Calu3 (cell line): ENCODE measurements around the gene CCDC28B. TPM values are rescaled to one million over a fixed set of nuclear protein-coding genes. Genes with fewer than 3 reads are reported as not detected.

ENCODE experiments used
- BruUV-seq: library from RNA; stranded (reverse); fragments of 400-500 nt; replicated peaks from 2 replicates; lab custom pipeline; 2021; lab: Mats Ljungman, UMichigan
- CTCF ChIA-PET: fragments of 300-600 bp; sonication (Branson Sonifier 250); formaldehyde crosslinking; loops from one replicate; lab custom pipeline; 2022; ENCODE audit warnings: antibody characterized with exemption; lab: Charles Lee
- DNase-seq: peaks from one replicate; pipeline ENCODE4 v3.0.0; 2022
- H3K27ac Mint-ChIP-seq: one replicate; pipeline ENCODE4 v1.8.0; 2022; ENCODE audit warnings: mixed read lengths; ENCODE audit not compliant: unreplicated experiment
- H3K27me3 Mint-ChIP-seq: one replicate; pipeline ENCODE4 v1.8.0; 2022; ENCODE audit warnings: mixed read lengths; ENCODE audit not compliant: unreplicated experiment
- H3K36me3 Mint-ChIP-seq: one replicate; pipeline ENCODE4 v1.8.0; 2022; ENCODE audit warnings: mild to moderate bottlenecking, moderate library complexity, mixed read lengths; ENCODE audit not compliant: insufficient read depth, unreplicated experiment
- H3K4me1 Mint-ChIP-seq: one replicate; pipeline ENCODE4 v1.8.0; 2022; ENCODE audit warnings: mild to moderate bottlenecking, low read depth, mixed read lengths; ENCODE audit not compliant: unreplicated experiment
- H3K4me3 Mint-ChIP-seq: one replicate; pipeline ENCODE4 v1.8.0; 2022; ENCODE audit warnings: mild to moderate bottlenecking, low read depth, moderate library complexity, mixed read lengths; ENCODE audit not compliant: unreplicated experiment
- H3K9me3 Mint-ChIP-seq: one replicate; pipeline ENCODE4 v1.8.0; 2022; ENCODE audit warnings: low read depth, mixed read lengths; ENCODE audit not compliant: unreplicated experiment
- intact Hi-C: fragments of 100-400 bp; cut with micrococcal nuclease; formaldehyde crosslinking; loops from one replicate; pipeline ENCODE4 v1.10.0; 2022; ENCODE audit not compliant: unreplicated experiment
- total RNA-seq: library from RNA; stranded (reverse); gene quantifications from 2 replicates; pipeline ENCODE4 v1.2.3, GENCODE V29; 2022
- TF ChIP-seq, protein P1 (sequence below): fragments of 200-600 bp; IDR thresholded peaks from one replicate; pipeline ENCODE4 v1.8.0; 2022; ENCODE audit warnings: antibody characterized with exemption; ENCODE audit not compliant: unreplicated experiment

Gene CCDC28B
- total RNA-seq, 1 experiment from 2014 or later = 8.2 TPM

DNA sequence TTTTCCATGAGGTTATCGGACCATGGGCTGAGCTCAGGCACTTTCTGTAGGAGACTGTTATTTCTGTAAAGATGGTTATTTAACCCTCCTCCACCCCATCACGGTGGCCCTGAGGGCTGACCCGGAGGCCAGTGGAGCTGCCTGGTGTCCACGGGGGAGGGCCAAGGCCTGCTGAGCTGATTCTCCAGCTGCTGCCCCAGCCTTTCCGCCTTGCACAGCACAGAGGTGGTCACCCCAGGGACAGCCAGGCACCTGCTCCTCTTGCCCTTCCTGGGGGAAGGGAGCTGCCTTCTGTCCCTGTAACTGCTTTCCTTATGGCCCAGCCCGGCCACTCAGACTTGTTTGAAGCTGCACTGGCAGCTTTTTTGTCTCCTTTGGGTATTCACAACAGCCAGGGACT is 2.6 kb upstream of the CCDC28B start:
- no TSS peak for BruUV-seq
- Mint-ChIP-seq H3K27ac (no peak overlapping the region), H3K36me3 (peaks cover 75% of the 10 kb centered on the region), H3K4me3 (no peak overlapping the region), H3K9me3 (no peaks in the 10 kb centered on the region), H3K27me3 (no peaks in the 10 kb centered on the region), H3K4me1 (peaks cover 16% of the 10 kb centered on the region)
- no peak for DNase-seq
- intact Hi-C loops = no loop called here
- CTCF ChIA-PET = interaction anchor here (1.0 kb wide), 1 partner anchor 36 kb away, joined by 3 read pairs; no protein-coding TSS in a partner anchor
- TF ChIP-seq, protein P1, sequence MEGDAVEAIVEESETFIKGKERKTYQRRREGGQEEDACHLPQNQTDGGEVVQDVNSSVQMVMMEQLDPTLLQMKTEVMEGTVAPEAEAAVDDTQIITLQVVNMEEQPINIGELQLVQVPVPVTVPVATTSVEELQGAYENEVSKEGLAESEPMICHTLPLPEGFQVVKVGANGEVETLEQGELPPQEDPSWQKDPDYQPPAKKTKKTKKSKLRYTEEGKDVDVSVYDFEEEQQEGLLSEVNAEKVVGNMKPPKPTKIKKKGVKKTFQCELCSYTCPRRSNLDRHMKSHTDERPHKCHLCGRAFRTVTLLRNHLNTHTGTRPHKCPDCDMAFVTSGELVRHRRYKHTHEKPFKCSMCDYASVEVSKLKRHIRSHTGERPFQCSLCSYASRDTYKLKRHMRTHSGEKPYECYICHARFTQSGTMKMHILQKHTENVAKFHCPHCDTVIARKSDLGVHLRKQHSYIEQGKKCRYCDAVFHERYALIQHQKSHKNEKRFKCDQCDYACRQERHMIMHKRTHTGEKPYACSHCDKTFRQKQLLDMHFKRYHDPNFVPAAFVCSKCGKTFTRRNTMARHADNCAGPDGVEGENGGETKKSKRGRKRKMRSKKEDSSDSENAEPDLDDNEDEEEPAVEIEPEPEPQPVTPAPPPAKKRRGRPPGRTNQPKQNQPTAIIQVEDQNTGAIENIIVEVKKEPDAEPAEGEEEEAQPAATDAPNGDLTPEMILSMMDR = no peak

DNA sequence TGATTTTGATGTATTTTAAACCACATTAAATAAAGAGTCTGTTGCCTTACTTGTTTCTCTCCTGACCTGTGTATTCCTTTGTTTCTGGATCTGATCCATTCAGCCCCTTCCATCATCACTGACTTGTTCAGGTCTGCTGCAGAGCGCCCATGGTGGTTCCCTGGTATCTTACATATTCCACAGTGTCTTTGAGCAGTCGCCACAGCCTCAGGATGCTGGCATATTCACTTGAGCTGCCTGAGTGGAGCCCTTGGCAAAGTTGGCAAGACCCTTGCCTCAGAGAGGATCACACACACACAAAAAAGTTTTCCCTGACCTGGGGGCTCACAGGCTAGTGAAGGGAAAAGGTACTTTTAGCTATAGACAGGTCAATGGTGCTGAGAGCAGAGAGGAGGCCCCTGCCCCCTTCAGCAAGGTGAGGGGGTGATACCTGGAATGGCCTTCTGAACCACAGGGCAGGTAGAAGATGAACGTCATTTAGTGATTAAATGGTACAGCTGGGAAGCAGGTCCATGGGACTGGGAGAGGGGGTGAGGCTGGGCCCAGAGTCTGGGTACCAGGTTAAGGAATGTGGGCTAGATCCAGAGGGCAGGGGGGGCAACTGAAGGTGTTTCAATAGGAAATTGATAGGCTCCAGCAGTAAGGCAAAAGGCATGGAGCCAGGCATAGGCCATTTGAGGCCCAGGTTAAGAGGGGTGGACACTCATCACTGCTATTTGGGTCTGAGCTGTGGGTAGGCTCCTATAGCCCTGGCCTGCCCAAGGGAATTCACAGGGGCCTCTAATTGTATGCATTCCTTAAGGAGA is 2.0 kb upstream of the CCDC28B start:
- Mint-ChIP-seq H3K4me1 (peaks cover 16% of the 10 kb centered on the region), H3K9me3 (no peaks in the 10 kb centered on the region), H3K36me3 (peaks cover 71% of the 10 kb centered on the region), H3K27me3 (no peaks in the 10 kb centered on the region), H3K4me3 (no peak overlapping the region), H3K27ac (no peak overlapping the region)
- TF ChIP-seq, protein P1 = no peak
- intact Hi-C loops = no loop called here
- DNase-seq = no peak
- CTCF ChIA-PET = interaction anchor here (0.5 kb wide), 1 partner anchor 201 kb away, joined by 3 read pairs; no protein-coding TSS in a partner anchor
- no TSS peak for BruUV-seq

DNA sequence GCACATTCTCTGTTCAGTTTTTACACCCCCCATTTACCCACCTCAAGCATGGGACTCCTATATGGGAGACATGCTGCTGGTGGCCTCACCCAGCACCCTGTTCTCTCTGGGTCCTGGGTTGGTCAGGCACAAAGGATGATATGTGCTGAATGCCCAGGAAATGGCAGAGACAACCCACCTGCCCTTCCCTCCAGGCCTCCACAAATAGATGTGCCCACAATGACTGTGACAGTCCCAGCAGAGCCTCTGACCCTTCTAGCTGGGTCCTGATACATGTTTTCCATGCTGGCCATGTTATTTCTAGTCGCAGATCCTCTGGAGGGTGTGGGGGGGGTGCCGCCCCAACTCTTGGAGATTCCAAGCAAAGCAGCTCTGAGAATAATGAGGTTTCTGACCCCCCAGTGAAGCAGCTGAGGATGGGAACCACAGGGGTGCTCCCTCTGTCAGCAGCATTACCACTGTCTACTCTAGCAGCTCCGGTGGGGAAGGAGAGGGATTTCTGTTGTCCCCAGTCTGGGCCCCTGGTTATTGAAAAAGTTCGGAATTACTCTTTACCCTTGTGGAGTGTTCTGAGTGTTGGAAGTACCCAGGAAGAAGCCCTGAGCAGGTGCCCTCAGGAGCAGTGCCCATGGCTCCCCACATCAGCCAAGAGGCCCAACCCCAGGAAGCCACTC is 1.2 kb upstream of the CCDC28B start:
- no TSS peak for BruUV-seq
- Mint-ChIP-seq H3K4me3 (no peak overlapping the region), H3K27ac (no peak overlapping the region), H3K27me3 (no peaks in the 10 kb centered on the region), H3K9me3 (no peaks in the 10 kb centered on the region), H3K4me1 (peaks cover 16% of the 10 kb centered on the region), H3K36me3 (peaks cover 66% of the 10 kb centered on the region)
- TF ChIP-seq, protein P1 = no peak
- intact Hi-C loops = no loop called here
- DNase-seq = no peak
- CTCF ChIA-PET = interaction anchor here (0.5 to 0.6 kb wide), 3 partner anchors 75 to 201 kb away, joined by 3 to 4 read pairs (median 3); no protein-coding TSS in a partner anchor

DNA sequence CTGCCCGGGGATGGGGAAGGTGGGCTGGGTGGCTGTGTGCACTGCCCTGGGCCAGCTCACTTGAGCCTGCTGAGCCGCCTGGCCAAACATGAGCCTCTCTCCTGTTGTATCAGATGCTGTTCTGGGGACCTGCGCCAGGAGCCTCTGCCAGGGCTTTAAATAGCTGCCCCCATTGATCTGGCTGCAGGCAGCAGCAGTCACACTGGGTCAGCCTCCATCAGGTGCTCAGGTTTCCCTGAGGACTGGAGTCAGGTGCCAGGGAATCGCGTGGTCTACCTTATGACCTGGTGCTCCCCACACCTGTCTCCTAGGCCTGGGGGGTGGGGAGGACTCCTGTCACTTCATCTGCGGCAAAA is 700 bp upstream of the CCDC28B start:
- TF ChIP-seq, protein P1 = no peak
- Mint-ChIP-seq H3K4me3 (peak overlapping the region; percentile 78), H3K27me3 (no peaks in the 10 kb centered on the region), H3K4me1 (peaks cover 16% of the 10 kb centered on the region), H3K36me3 (peaks cover 65% of the 10 kb centered on the region), H3K27ac (peak overlapping the region; percentile 59), H3K9me3 (no peaks in the 10 kb centered on the region)
- intact Hi-C loops = no loop called here
- BruUV-seq = no TSS peak
- CTCF ChIA-PET = interaction anchor here (0.6 kb wide), 2 partner anchors 76 to 79 kb away, joined by 3 to 4 read pairs; no protein-coding TSS in a partner anchor
- DNase-seq = no peak
